Esophagus mucosa (tissue), 1 donor: ENCODE results near the gene CRTC2. TPM values are rescaled to one million over a fixed set of nuclear protein-coding genes. Genes with fewer than 3 reads are reported as not detected.
"Not testable (repeated sequence)": the region's sequence is repeated elsewhere in the genome, so short reads cannot be mapped to it uniquely, and the experiment has no call there.

Source experiments
- ATAC-seq: fragments of 200-7000 bp; cut with Tn5 transposase; one replicate; pipeline ENCODE4 v1.9.1; 2020
- total RNA-seq: library from RNA; stranded (reverse); gene quantifications from one replicate; pipeline ENCODE4 v1.2.4, GENCODE V29; 2023
- donor health status: DM: yes; HTN: yes; CAD: no.

Gene CRTC2, protein sequence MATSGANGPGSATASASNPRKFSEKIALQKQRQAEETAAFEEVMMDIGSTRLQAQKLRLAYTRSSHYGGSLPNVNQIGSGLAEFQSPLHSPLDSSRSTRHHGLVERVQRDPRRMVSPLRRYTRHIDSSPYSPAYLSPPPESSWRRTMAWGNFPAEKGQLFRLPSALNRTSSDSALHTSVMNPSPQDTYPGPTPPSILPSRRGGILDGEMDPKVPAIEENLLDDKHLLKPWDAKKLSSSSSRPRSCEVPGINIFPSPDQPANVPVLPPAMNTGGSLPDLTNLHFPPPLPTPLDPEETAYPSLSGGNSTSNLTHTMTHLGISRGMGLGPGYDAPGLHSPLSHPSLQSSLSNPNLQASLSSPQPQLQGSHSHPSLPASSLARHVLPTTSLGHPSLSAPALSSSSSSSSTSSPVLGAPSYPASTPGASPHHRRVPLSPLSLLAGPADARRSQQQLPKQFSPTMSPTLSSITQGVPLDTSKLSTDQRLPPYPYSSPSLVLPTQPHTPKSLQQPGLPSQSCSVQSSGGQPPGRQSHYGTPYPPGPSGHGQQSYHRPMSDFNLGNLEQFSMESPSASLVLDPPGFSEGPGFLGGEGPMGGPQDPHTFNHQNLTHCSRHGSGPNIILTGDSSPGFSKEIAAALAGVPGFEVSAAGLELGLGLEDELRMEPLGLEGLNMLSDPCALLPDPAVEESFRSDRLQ
- total RNA-seq: 13.3 TPM

DNA sequence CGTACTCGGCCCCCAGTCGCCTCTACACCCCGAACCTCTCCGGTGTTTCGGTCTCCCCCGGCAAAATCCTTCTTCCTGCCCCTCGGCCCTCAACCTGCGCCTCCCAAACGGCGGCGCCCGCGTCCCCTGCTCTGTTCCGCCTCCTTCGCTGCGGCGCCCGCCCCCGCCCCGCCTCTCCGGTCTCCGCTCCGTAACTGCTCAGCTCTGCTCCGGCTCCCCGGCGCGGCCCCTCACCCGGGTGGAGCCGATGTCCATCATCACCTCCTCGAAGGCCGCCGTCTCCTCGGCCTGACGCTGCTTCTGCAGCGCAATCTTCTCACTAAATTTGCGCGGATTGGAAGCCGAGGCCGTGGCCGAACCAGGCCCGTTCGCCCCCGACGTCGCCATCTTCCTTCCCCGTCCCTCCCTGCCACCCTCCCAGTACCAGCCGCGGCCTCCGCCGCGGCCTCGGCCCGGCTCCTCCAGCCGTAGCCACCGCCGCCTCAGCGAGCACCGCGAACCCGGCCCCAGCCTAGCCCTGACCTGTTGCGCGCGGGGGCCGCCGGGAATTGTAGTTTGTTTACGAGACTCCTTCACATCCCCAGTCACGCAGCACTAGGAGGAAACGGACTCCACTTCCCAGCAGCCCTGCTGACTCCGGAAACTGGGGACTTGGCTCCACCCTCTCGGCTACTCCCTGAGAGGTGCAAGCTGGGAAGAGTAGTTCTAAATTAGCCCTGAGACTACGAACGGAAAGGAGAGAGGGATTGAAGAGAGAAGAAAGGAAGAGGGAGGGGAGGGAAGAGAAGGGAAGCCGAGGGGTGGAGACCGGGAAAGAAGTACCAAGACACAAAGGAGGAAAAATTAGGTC lies at the start of gene CRTC2:
Gene CRTC2, minus strand, starts transcription at position 502 of the 850 bp plus-strand sequence. Its CDS starts 115 bp downstream, at position 387.
- ATAC-seq: peak; percentile 86

DNA sequence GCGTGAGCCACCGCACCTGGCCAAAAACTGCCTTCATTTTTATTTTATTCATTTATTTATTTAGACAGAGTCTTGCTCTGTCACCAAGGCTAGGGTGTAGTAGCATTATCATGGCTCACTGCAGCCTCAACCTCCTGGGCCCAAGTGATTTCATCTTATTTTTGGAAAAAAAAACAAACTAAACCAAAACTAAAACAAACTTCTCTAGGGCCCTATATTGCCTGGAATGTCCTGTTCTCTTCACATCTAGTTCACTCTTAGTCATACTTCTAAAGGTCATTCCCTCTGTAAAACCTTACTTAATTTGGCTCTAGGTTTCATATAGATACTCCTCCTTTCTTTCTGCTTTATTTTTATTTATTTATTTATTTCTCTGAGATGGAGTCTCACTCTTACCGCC lies 47.7 kb upstream of the CRTC2 start:
- ATAC-seq: no peak

DNA sequence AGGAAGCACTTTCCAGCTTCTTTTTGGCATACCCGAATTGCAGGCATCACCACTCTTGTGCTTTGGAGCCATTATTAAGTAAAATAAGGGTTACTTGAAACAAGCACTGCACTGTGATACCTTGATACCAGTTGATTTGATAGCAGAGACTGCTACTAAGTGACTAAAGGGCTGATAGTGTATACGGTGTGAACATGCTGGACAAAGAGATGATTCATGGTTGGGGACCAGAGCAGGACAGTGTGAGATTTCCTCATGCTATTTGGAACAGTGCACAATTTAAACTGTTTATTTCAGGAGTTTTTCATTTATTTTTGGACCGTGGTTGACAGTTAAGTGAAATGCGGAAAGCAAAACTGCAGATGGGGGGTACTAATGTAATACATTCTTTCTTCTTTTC lies 42.0 kb upstream of the CRTC2 start:
- ATAC-seq: peak; percentile 18

DNA sequence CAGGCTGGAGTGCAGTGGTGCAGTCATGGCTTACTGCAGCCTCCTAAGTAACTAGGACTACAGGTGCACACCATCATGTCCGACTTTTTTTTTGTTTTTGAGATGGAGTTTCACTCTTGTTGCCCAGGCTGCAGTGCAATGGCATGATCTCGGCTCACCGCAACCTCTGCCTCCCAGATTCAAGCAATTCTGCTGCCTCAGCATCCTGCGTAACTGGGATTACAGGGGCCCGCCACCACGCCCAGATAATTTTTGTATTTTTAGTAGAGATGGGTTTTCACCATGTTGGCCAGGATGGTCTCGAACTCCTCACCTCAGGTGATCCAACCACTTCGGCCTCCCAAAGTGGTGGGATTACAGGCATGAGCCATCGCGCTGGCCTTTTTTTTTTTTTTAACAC lies 38.5 kb upstream of the CRTC2 start:
- ATAC-seq: not testable (repeated sequence)

DNA sequence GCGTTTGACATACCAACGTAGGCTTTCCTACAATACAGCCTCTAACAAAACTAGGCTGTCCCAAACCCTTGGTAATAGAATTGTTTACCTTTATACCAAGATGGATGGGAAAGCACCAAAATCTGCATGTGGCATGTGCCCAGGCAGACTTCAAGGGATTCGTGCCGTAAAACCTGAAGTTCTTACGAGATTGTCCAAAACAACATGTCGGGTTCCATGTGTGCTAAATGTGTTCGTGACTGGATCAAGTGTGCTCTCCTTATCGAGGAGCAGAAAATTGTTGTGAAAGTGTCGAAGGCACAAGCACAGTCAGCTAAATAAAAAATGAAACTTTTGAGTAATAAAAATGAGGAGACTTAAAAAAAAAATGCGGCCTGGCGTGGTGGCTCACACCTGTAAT lies 37.2 kb upstream of the CRTC2 start:
- no peak for ATAC-seq

DNA sequence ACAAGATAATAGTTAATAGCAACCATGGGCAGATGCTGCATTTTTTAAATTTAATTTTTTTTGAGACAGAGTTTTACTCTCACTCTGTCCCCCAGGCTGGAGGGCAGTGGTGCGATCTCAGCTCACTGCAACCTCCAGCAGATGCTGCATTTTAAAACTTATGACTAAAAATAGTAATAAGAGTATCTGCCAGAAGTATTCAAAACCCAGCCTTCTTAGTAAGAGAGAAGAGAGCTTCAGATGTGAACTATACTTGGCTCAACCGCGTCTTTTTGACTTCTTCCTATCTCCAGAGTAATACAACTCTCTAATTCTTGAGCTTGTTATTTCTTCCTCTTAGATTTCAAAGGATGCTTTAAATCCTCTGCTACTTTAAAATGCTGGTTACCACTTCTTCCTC lies 36.8 kb upstream of the CRTC2 start:
- no peak for ATAC-seq

DNA sequence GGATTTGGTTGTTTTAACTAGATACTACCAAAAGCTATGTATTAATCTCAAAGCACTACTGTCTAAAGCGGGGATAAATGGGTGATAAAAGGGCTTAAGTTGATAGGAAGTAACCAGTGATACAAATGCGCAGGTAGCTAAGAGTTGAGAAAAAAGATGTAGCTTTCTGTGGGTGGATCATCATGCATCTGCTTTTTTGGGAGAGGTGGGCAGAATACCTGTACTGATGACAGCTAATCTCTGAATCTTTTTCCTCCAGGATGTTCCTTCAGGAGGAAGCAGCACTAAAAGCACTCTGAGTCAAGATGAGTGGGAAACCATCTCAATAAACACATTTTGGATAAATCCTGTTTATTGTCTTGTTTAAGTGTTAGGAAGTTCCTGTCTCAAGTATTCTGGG lies 33.4 kb upstream of the CRTC2 start:
- ATAC-seq: no peak

DNA sequence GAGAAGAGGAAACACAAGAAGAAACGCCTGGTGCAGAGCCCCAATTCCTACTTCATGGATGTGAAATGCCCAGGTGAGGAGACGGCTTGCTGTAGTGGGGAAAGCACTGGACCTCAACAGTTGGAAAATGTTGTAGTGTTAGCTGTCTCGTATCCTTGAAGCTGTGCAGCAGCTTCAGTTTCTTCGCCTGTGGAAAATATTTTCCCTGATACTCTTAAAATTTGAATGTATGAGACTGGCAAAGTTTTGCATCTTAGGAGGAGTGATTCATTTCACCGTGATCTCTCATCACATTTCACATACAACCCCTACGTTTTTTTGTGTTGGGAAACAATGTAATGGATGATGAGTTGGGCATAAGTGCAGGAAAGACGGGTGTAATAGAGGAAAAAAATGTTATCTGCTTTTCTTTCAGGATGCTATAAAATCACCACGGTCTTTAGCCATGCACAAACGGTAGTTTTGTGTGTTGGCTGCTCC lies 32.8 kb upstream of the CRTC2 start:
- no peak for ATAC-seq

DNA sequence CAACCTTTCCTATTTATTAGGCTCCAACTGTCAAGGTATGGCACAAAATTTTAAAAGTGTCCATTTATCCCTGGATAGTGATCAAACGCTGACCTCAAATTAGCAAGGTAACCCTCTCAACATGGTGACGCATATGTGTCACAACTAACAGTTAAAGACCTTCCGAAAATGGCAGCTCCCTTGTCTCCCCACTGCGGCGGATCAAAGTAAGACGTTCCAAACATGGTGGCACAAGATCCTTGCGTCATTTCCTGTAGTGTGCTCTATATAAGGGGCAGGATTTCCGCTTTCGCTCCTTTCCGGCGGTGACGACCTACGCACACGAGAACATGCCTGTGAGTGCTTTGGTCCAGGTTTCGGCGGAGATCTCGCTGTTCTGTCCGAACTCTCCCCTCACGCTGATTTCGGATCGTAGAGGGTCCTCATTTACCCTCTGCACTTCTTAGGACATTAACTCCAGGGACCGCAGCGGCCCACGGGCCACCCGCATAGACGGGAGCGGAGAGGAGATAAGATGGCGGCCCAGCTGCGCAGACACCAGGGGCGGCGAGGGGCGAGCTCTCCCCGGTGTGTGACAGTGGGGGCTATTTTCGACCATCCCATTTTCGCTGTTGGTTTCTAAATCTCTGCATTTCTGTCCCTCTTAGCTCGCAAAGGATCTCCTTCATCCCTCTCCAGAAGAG lies 32.2 kb upstream of the CRTC2 start, which contains the start of gene RPS27:
Gene RPS27, plus strand, starts transcription at position 295 of the 683 bp plus-strand sequence. Its CDS starts 35 bp downstream, at position 330.
- ATAC-seq: peak; percentile 85

DNA sequence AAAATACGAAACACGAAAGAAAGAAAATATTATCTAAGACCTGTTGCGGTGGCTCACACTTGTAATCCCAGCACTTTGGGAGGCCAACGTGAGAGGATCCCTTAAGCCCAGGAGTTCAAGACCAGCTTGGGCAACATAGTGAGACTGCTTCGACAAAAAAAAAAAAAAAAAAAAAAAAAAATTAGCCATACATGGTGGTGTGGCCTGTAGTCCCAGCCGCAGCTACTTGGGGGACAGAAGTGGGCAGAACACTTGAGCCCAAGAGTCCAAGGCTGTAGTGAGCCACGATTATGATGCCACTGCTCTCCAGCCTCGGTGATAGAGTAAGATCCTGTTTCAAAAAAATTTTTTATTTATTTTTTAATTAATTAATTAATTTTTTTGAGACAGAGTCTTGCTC lies 29.2 kb upstream of the CRTC2 start:
- no peak for ATAC-seq

DNA sequence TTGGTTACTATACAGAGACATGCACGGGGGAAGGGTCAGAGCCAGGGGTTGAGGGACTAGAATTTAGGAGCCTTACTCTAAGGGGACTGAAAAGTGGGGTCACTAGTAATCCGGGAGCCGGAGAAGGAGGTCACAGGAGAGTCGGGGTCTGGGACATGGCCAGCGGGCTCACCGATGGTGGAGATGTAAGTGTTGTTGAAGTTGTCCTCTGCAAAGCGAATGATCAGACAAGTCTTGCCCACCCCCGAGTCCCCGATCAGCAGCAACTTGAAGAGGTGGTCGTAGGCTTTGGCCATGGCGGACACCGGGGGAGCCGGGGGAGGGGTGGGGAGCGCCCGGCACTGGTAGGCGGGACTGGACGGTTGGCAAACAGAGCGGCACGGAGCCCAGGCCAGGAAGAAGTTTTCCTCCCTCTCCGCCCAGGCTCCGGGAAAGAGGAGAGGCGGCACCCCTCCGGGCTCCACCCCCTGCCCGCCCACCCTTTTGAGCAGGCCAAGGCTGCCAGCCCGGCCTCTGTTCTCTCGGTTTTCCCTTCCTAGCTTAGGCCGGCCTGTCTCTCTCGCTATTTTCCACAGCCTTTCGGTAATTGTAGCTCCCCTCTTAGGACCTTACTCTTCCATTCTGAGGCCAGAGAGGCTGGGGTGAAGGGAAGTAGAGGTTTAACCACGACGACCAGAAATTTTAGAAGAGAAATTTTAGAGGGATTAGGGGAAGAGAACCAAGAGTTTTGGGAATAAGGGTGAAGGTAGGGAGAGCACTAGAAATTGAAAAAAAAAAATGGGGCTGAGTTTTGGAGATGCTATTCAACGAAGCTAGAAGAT lies 27.7 kb upstream of the CRTC2 start, which contains the start of gene RAB13:
Gene RAB13, minus strand, starts transcription at position 399 of the 821 bp plus-strand sequence. Its CDS starts 103 bp downstream, at position 296.
- ATAC-seq: peak; percentile 72

DNA sequence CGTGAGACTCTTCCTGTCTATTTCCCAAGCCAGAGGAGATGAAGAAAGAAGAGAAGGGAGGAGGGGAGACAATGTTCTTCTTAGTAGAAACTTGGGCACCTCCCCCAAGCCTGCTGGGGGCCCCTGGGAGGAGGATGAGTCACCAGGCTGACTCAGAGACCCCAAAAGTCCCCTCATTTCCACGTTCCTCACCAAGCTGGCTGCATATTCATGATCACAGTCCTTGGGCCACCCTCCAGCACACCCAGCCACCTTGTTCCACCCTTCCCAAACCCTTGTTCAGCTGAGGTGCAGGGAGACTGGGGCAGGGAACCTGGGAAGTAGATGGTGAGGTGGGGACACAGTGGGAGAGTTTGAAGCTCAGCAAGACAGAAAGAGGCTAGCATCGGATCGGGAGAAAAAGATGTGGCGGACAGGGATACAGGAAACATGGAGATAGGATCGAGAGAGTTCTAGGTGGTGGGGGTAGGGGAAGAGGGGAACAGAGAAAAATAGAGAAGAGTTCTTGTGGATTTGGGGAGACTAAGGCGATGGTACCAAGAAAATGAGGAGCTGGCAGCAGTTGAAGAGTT lies 27.0 kb upstream of the CRTC2 start:
- ATAC-seq: peak; percentile 11

DNA sequence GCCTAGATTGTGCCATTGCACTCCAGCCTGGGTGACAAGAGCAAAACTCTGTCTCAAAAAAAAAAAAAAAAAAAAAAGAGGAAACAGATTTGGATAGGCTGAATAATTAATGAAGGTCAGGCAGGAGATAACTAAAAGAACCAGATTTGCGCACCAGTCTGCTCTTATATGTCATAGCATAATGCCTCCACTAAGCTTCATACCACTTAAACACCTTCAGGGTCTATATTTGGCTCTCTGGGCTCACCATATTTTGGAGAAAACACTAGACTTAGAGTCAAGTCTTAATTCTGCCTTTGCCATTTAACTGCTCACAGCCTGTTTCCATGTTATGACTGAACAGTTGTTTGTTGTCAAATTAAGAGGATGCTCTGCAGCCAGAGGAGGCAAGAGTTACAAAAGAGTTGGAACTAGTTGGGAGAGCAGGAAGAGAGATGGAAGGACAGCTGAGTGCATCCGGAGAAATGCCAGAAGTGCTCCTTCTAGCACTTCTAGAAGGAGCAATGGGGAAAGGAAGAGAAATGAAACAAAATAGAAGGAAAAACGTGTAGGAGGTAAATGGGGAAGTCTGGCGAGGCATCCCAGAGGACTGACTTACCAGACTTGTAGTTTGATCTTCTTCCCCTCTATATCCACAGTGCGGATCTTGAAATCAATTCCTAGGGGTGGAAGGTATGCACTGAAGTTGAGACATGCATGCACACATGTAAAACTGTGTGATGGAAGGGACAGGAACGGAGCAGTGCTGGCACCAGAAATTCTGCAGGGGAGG lies 25.9 kb upstream of the CRTC2 start:
- no peak for ATAC-seq

DNA sequence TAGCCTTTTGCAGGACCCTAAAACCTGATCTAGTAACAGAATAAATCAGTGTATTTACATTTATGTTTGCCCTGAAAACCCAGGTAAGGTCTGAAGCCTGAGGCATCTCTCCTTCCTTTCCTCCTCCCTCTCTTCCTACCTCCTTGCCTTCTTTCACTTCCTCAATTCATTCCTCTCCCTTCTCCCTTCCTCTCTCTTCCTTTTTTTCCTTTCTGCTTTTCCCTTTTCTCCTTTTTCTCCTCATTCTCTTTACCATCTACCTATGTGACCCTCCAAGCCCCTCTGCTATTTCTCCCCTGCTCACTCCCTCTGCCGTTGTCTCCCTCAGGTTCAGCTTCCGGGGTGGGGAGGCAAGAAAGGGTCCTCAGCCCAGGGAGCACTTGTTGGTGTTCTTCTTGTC lies 23.3 kb upstream of the CRTC2 start:
- not testable (repeated sequence) for ATAC-seq

DNA sequence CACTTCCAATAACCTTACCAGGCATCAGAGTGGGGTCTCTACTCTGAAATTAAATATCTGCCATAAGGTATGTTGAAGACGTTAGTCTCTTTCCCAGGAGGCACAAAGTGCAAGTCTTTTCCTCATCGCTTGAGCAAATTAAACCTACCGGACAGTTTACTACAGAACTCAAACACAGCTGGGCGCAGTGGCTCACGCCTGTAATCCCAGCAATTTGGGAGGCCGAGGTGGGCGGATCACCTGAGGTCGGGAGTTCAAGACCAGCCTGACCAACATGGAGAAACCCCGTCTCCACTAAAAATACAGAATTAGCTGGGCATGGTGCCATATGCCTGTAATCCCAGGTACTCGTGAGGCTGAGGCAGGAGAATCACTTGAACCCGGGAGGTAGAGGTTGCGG lies 20.7 kb upstream of the CRTC2 start:
- ATAC-seq: not testable (repeated sequence)

DNA sequence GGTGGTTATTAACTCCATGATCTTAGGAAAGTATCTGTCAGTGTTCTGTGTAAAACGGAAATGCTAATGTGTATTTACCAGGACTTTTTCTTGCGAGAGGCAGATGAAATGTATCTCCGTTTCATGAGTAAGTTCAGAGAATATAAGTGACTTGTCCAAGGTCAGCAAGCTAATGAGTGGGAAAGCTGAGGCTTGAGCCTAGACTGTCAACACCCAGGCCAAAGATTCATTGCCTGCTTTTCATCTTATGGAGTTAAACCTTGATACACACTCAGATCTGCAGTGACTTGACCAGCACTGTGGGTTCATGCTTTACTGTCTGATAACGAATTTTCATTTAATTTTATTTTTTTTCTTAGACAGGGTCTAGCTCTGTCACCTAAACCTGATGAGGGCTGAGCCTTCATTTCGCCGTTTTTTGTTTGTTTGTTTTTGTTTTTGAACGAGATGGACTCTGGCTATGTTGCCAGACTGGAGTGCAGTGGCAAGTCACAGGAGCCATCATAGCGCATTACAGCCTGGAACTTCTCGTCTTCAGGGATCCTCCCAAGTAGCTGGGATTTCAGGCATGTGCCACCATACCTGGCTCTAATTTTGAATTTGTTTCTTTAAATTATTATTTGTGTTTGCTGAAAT lies 20.0 kb upstream of the CRTC2 start:
- ATAC-seq: no peak

DNA sequence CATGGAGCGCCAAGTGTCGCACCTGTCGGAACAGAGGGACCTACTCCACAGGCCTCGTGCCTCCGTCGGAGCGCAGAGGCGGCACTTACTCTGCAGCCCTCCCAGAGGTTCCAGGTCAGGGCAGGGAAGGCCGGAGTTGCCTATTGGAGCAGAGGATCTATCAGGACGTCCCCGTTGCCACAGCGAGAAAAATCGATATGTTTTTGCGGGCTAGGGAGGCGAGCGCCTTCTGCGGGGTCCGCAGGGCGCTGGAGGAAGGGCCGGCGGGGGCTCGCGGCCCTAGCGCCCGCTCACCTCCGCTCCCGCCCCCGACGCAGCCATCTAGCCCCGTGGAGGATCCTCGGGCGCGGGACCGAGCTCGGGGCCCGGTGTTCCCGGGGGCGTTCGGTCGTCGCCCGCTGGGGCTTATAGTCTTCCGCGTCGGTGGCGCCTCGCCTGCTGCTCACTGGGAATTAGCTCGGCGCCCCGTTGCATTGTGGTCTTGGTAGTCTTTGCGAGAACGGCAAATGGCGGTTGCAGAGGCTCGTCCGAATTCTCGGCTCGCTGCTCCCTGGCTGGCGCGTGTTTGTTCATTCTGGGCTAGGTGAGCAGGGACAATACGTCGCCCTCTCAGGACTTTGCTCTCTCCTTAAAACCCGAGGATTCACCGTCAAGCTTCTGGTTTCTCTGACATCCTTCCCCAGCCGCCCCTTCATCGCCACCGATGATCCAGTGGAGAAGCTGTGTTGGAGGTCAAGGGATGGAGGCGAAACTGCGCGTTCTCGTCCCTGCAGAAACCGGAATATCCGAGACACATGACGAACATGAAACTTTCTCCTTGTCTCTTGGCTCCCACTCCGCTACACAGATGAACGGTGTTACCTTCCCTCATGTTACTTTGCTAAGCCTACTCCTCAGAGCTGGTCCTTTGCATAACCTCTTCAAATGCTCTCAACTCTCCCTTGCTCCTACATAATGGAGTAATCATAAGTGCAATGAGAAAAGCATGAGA lies 19.1 kb upstream of the CRTC2 start, which contains the start of gene JTB:
Gene JTB, minus strand, starts transcription at position 425 of the 991 bp plus-strand sequence. Its CDS starts 422 bp downstream, at position 3.
- ATAC-seq: peak; percentile 91

DNA sequence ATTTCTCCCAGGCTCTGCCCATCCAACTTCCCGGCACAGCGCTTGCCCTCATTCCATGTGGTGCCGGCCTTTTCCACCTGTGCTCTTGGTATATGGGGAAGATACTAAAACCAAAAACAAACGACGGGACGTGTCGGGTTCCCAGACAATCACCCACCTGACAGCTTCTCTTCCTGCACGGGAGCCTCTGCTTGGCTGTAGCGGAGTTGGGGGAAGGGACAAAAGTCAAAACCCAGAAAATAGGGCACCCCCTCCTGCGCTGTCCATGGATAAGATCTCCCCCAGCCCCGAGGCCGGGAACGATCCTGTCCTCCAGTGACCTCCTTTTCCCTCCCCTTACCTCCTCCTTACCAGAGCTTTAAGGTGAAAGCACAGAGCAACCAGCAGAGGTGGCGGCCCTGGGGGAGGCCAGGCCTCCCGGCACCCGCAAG lies 18.4 kb upstream of the CRTC2 start:
- no peak for ATAC-seq
